Activated CD4-positive, alpha-beta T cell treated with anti-CD3 and anti-CD28 coated beads for 36 hours (primary cell): Measurements from ENCODE around the gene CDK5RAP3. TPM values are rescaled to one million over a fixed set of nuclear protein-coding genes. Genes with fewer than 3 reads are reported as not detected.
"Not testable (repeated sequence)": the region's sequence is repeated elsewhere in the genome, so short reads cannot be mapped to it uniquely, and the experiment has no call there.

Source experiments
- ATAC-seq: fragments of 200-7000 bp; cut with Tn5 transposase; one replicate; pipeline ENCODE4 v1.10.0; 2021; ENCODE audit warnings: mild to moderate bottlenecking, moderate library complexity
- CTCF ChIA-PET: fragments of 350-600 bp; sonication (Branson Sonifier 250); formaldehyde crosslinking; loops from one replicate; lab custom pipeline; 2021; ENCODE audit warnings: antibody characterized with exemption; lab: Charles Lee
- POLR2A ChIA-PET: fragments of 350-600 bp; sonication (Branson Sonifier 250); formaldehyde crosslinking; loops from one replicate; lab custom pipeline; 2021; ENCODE audit warnings: antibody characterized with exemption, inconsistent platforms; lab: Charles Lee
- DNase-seq: peaks from one replicate; pipeline ENCODE4 v3.0.0-alpha.2; 2020
- H3K27ac Mint-ChIP-seq: one replicate; pipeline ENCODE4 v1.8.0; 2021; ENCODE audit warnings: mixed read lengths
- H3K27me3 Mint-ChIP-seq: one replicate; pipeline ENCODE4 v1.8.0; 2021; ENCODE audit warnings: mixed read lengths
- H3K36me3 Mint-ChIP-seq: one replicate; pipeline ENCODE4 v1.8.0; 2021; ENCODE audit warnings: low read depth, mixed read lengths
- H3K4me1 Mint-ChIP-seq: one replicate; pipeline ENCODE4 v1.8.0; 2021; ENCODE audit warnings: mixed read lengths
- H3K4me3 Mint-ChIP-seq: one replicate; pipeline ENCODE4 v1.8.0; 2021; ENCODE audit warnings: mild to moderate bottlenecking, moderate library complexity, mixed read lengths
- H3K9me3 Mint-ChIP-seq: one replicate; pipeline ENCODE4 v1.8.0; 2021; ENCODE audit warnings: low read depth, mixed read lengths
- intact Hi-C, 2 experiments: fragments of 100-400 bp; cut with DNase I in 1 of 2; cut with micrococcal nuclease in 1 of 2; formaldehyde crosslinking; loops; one replicate each; pipeline versions ENCODE4 v1.14.2 to v1.15.1; 2022 to 2024; cut with DNase I, micrococcal nuclease
- total RNA-seq, 2 experiments: library from RNA; stranded (reverse); gene quantifications; one replicate each; pipeline ENCODE4 v1.2.3, GENCODE V29; 2021

The CDK5RAP3 gene
- total RNA-seq = 100 to 1,000 TPM; 147 to 156 TPM

DNA sequence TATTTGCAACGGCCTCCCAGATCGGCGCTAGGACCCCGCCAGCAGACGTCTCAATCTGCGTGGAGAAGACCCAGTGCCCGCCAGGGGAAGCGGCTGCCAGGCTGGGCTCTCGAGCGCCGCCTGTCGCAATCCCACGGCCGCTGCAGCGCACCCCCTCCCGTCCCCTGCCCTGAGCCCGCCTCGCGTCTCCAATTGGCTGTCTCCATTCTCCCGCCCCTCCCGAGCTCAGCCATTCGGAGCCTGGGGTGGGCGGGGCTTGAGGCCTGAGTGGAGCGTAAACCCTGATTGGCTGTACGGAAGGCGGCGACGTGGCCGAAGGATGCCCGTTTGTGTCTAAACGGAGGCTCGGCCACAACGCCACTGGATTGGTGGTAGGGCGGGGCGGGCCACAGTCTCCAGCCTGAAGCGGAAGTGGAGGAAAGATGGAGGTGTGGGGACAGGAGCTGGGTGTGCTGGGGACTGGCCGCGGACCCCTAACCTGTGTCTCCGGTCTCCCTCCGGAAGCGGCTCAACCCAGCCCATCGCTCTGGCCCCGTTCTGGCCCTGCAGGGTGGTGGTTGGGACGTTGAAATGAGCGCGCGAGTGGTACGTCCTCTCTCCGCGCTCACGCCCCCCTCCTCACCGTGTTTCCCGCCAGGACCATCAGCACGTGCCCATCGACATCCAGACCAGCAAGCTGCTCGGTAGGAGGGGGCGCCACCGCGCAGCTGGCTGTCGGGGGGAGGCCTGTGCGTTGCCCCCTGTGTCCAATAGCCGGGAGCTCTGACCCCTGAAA is at the start of gene CDK5RAP3:
Gene CDK5RAP3, plus strand, starts transcription at position 389 of the 775 bp plus-strand sequence. Its CDS starts 34 bp downstream, at position 423.
- intact Hi-C loops = loop anchor here (1.0 to 2.0 kb wide), 11 partner anchors 22 to 322 kb away; partner anchors contain the start of genes NFE2L1 (in 2 of the 2), PNPO (in 2 of the 2), SCRN2 (in 2 of the 2) and SP2 (in 2 of the 2)
- DNase-seq (peak; percentile 100), ATAC-seq (peak; percentile 100)
- H3K27me3 Mint-ChIP-seq = no peaks in the 10 kb centered on the region
- no peaks in the 10 kb centered on the region for H3K9me3 Mint-ChIP-seq
- peaks cover 21% of the 10 kb centered on the region for H3K4me1 Mint-ChIP-seq
- ChIA-PET POLR2A (interaction anchor here (1.5 to 3.3 kb wide), 3 partner anchors 24 to 75 kb away, joined by 7 to 22 read pairs (median 15); partner anchors contain the start of genes PNPO and SP2), CTCF (interaction anchor here (0.6 to 8.2 kb wide), 40 partner anchors 9 to 1737 kb away, joined by 3 to 222 read pairs (median 4); partner anchors contain the start of genes PNPO, PRR15L, SLC35B1 and SP2)
- peak within 1 kb of the TSS; percentile 94 for H3K27ac Mint-ChIP-seq
- H3K4me3 Mint-ChIP-seq = peak within 1 kb of the TSS; percentile 97
- peaks cover 18% of the 10 kb centered on the region for H3K36me3 Mint-ChIP-seq

GRCh38 chr17:47924785-47925677 is 45.9 kb upstream of the CDK5RAP3 start:
- Mint-ChIP-seq H3K4me1 (peaks cover 3% of the 10 kb centered on the region), H3K27me3 (no peaks in the 10 kb centered on the region), H3K27ac (no peak overlapping the region), H3K4me3 (no peak overlapping the region), H3K9me3 (no peaks in the 10 kb centered on the region), H3K36me3 (peaks cover 34% of the 10 kb centered on the region)
- intact Hi-C loops = no loop called here
- ATAC-seq (no peak), DNase-seq (no peak)
- CTCF ChIA-PET = interaction anchor here (0.5 to 1.9 kb wide), 2 partner anchors 22 to 181 kb away, joined by 3 to 5 read pairs; no protein-coding TSS in a partner anchor
- POLR2A ChIA-PET = no interaction called here

DNA sequence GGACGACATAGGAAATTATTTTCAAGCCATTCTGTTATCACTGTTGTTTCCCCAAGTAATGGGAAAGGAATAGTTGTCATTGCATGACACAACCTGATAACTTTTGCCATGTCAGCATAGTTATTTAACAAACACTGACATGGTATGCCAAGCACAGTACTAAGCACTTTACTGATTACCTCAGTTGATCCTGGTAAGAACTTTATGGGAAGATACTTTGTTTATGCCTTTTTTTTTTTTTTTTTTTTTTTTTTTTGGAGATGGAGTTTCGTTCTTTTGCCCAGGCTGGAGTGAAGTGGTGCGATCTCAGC is 45.3 kb upstream of the CDK5RAP3 start:
- DNase-seq = no peak
- CTCF ChIA-PET = no interaction called here
- peaks cover 33% of the 10 kb centered on the region for H3K36me3 Mint-ChIP-seq
- H3K27ac Mint-ChIP-seq = no peak overlapping the region
- ATAC-seq = no peak
- POLR2A ChIA-PET = no interaction called here
- peaks cover 3% of the 10 kb centered on the region for H3K4me1 Mint-ChIP-seq
- intact Hi-C loops = no loop called here
- H3K4me3 Mint-ChIP-seq = no peak overlapping the region
- H3K9me3 Mint-ChIP-seq = no peaks in the 10 kb centered on the region
- H3K27me3 Mint-ChIP-seq = no peaks in the 10 kb centered on the region

DNA sequence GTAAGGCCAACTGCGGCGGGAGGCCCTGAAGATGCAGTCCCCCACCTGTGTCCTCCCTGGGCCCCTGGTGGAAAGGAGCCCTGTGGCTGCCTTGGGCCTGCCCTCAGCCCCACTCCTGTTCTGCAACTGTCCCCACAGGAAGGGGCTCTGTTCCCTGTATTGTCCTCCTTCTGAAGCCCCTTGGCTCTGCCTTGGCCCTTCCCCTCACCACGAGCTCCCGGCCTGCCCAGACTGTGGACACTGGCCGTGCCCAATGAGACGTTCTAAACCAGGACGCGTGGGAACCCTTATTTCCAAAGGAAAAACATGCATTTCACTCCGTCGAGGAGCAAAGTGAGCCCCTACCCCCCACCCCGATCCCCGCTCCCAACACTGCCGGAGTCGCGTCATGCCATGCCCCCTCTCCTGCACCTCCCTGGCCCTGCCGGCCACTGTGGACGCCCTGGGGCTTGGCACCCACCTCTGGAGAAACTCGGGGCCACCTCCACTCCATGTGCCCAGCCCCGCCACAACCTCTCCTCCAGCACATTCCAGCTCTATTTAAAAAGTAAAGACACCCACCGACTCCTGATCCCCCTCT is 43.0 kb upstream of the CDK5RAP3 start:
- intact Hi-C loops = no loop called here

DNA sequence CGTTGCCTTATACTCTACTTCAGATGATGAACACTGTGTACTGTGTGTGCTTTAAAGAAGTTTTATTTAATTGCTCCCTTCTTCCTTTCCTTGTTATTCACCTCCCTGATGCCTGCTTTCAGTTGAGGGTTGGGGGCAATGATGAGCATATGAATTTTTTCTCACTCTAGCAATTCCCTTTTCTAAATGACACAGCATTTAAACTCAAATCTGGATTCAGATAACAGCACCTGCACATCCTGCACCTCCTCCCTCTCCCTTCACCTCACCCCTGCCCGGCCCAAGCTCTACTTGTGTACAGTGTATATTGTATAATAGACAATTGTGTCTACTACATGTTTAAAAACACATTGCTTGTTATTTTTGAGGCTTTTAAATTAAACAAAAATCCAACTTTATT is 42.5 kb upstream of the CDK5RAP3 start:
- intact Hi-C loops = no loop called here
- ChIA-PET CTCF (interaction anchor here (1.0 to 1.5 kb wide), 2 partner anchors 16 to 29 kb away, joined by 3 read pairs; partner anchors contain the start of gene PRR15L), POLR2A (no interaction called here)
- ATAC-seq (peak; percentile 16), DNase-seq (no peak)
- Mint-ChIP-seq H3K27ac (no peak overlapping the region), H3K9me3 (no peaks in the 10 kb centered on the region), H3K4me3 (no peak overlapping the region), H3K36me3 (peaks cover 25% of the 10 kb centered on the region), H3K27me3 (no peaks in the 10 kb centered on the region), H3K4me1 (peaks cover 3% of the 10 kb centered on the region)

More for the DNA sequence above, 43.0 kb upstream of the CDK5RAP3 start:
- H3K36me3 Mint-ChIP-seq = peaks cover 29% of the 10 kb centered on the region
- no peak for ATAC-seq
- no peaks in the 10 kb centered on the region for H3K27me3 Mint-ChIP-seq
- POLR2A ChIA-PET = no interaction called here
- DNase-seq = no peak
- H3K9me3 Mint-ChIP-seq = no peaks in the 10 kb centered on the region
- H3K4me3 Mint-ChIP-seq = no peak overlapping the region
- H3K4me1 Mint-ChIP-seq = peaks cover 3% of the 10 kb centered on the region
- CTCF ChIA-PET = no interaction called here
- H3K27ac Mint-ChIP-seq = no peak overlapping the region

DNA sequence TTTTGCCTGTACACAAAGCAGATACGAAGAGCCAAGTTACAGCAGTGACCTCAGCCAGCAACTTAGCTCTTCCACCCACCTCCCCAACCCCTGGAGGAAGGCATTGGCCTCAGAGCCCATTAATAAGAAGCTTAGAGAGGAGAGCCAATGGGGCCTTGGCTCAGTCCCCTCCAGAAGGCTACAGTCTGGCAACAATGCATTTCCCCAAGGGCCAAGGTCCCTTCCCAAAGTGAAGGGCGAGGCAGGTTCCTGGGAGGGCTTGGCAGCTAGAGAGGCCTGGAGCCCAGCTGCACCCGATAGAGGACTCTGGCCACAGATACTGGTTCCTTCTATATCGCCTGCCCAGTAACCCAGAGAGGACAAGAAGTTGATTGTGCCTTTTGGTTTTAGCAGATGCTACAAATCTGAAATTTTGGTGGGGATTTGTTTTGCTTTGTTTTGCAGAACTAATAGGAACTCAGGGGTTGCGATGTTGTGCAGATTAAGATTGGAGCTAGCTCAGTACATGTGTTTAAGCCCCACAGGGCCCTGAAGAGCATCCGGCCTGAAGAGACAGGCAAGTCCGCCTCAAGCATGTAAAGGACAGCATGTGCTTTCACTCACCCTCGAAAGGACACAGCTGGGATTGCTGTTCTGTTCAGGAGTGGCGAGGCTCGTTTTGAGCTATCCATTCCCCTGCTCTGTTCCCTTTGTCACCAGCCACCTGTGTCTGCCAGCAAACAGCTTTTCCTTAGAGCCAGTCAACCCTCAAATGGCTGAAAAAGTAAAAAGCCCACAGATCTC is 41.5 kb upstream of the CDK5RAP3 start:
- Mint-ChIP-seq H3K27ac (no peak overlapping the region), H3K36me3 (peaks cover 17% of the 10 kb centered on the region), H3K9me3 (no peaks in the 10 kb centered on the region), H3K4me3 (no peak overlapping the region), H3K4me1 (peaks cover 3% of the 10 kb centered on the region), H3K27me3 (no peaks in the 10 kb centered on the region)
- ChIA-PET POLR2A (no interaction called here), CTCF (interaction anchor here (0.7 to 1.9 kb wide), 10 partner anchors 11 to 88 kb away, joined by 3 to 9 read pairs (median 4); partner anchors contain the start of genes CDK5RAP3, PNPO and PRR15L)
- intact Hi-C loops = no loop called here
- ATAC-seq (no peak), DNase-seq (no peak)

GRCh38 chr17:47931848-47932247 is 39.1 kb upstream of the CDK5RAP3 start:
- H3K4me3 Mint-ChIP-seq = no peak overlapping the region
- POLR2A ChIA-PET = interaction anchor here (0.6 kb wide), 1 partner anchor 28 kb away, joined by 3 read pairs; no protein-coding TSS in a partner anchor

GRCh38 chr17:47934856-47935255 is 36.1 kb upstream of the CDK5RAP3 start:
- intact Hi-C loops = no loop called here
- ChIA-PET POLR2A (no interaction called here), CTCF (interaction anchor here (1.5 to 1.6 kb wide), 2 partner anchors 12 to 14 kb away, joined by 3 to 7 read pairs; no protein-coding TSS in a partner anchor)
- no peak overlapping the region for H3K4me3 Mint-ChIP-seq
- no peaks in the 10 kb centered on the region for H3K36me3 Mint-ChIP-seq
- DNase-seq (no peak), ATAC-seq (no peak)
- no peak overlapping the region for H3K27ac Mint-ChIP-seq
- H3K27me3 Mint-ChIP-seq = no peaks in the 10 kb centered on the region
- no peaks in the 10 kb centered on the region for H3K9me3 Mint-ChIP-seq
- H3K4me1 Mint-ChIP-seq = peaks cover 15% of the 10 kb centered on the region

More at GRCh38 chr17:47931848-47932247, 39.1 kb upstream of the CDK5RAP3 start:
- intact Hi-C loops = no loop called here
- CTCF ChIA-PET = interaction anchor here (0.9 to 1.4 kb wide), 5 partner anchors 10 to 39 kb away, joined by 3 to 4 read pairs (median 3); partner anchors contain the start of genes CDK5RAP3 and PNPO
- Mint-ChIP-seq H3K36me3 (peaks cover 2% of the 10 kb centered on the region), H3K9me3 (no peaks in the 10 kb centered on the region), H3K4me1 (peaks cover 5% of the 10 kb centered on the region), H3K27ac (no peak overlapping the region), H3K27me3 (no peaks in the 10 kb centered on the region)
- no peak for ATAC-seq
- no peak for DNase-seq

- intact Hi-C loops, H3K27me3 Mint-ChIP-seq, H3K36me3 Mint-ChIP-seq, DNase-seq, H3K27ac Mint-ChIP-seq, H3K4me3 Mint-ChIP-seq, ATAC-seq, H3K9me3 Mint-ChIP-seq: not testable (repeated sequence)
- peaks cover 18% of the 10 kb centered on the region for H3K4me1 Mint-ChIP-seq
- ChIA-PET CTCF (interaction anchor here (0.6 to 1.6 kb wide), 5 partner anchors 11 to 35 kb away, joined by 3 to 7 read pairs (median 3); partner anchors contain the start of gene CDK5RAP3), POLR2A (interaction anchor here (1.1 kb wide), 1 partner anchor 40 kb away, joined by 4 read pairs; the partner anchor contains the start of gene SP2)
Observed at GRCh38 chr17:47935468-47935867, 35.4 kb upstream of the CDK5RAP3 start.

DNA sequence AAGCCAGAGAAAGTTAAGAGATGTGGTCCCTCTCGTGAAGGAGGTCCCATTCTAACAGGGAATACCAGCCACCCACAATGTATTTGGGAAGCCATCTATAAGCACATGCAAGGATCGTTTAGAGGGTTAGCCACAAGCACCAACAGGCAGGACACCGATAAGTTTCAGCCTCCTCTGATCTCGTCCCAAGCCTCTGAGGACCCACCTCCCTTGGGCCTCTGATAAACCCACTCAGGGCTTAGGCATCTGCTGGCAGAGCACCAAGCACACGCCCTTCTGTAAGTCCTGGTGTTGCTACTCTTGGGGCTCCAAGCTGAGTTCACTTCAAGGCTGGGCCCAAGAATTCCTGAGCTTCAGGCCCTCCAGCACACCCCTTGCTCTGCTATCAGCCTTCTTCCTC is 35.0 kb upstream of the CDK5RAP3 start:
- Mint-ChIP-seq H3K27me3 (no peaks in the 10 kb centered on the region), H3K9me3 (peaks cover 2% of the 10 kb centered on the region), H3K36me3 (peaks cover 2% of the 10 kb centered on the region), H3K4me3 (no peak overlapping the region), H3K4me1 (peaks cover 21% of the 10 kb centered on the region), H3K27ac (no peak overlapping the region)
- ChIA-PET CTCF (interaction anchor here (0.6 to 1.6 kb wide), 5 partner anchors 11 to 36 kb away, joined by 3 to 7 read pairs (median 3); partner anchors contain the start of gene CDK5RAP3), POLR2A (interaction anchor here (1.1 kb wide), 1 partner anchor 40 kb away, joined by 4 read pairs; the partner anchor contains the start of gene SP2)
- ATAC-seq (no peak), DNase-seq (no peak)
- intact Hi-C loops = no loop called here
